ENCODE data around the gene CHCHD6. TPM values are rescaled to one million over a fixed set of nuclear protein-coding genes. Genes with fewer than 3 reads are reported as not detected.

The CHCHD6 gene
- total RNA-seq, 1 experiment from 2014 or later: 33.0 TPM

GRCh38 chr3:126664591-126665214 is 39.3 kb upstream of the CHCHD6 start:
- CTCF ChIA-PET: no interaction called here
- H3K36me3 ChIP-seq (ENCODE audit: low read depth, low read length): no peaks in the 10 kb centered on the region
- intact Hi-C loops (cut with micrococcal nuclease): no loop called here
- no peaks in the 10 kb centered on the region for H3K4me1 ChIP-seq (ENCODE audit: insufficient read depth, low read length)
- no TSS peak for BruUV-seq (replicated peaks)
- H3K9me2 ChIP-seq (replicated peaks; ENCODE audit: low read length): no peaks in the 10 kb centered on the region
- H3K4me2 ChIP-seq (ENCODE audit: low read length): no peak overlapping the region
- H4K20me1 ChIP-seq (ENCODE audit: low read length): no peaks in the 10 kb centered on the region
- no peak overlapping the region for H2AFZ ChIP-seq (ENCODE audit: low read length)
- no peak for TF ChIP-seq EZH2 (IDR thresholded peaks at IDR 0.05; ENCODE audit: low read length, unreplicated experiment)
- TF ChIP-seq EZH2phosphoT487 (IDR thresholded peaks at IDR 0.05; ENCODE audit: borderline replicate concordance, low read length): no peak
- TF ChIP-seq CTCF (conservative IDR thresholded peaks at IDR 0.05; ENCODE audit: low read depth, low read length): no peak
- ATAC-seq (no peak), DNase-seq (no peak)
- POLR2A ChIA-PET (ENCODE audit: unreplicated experiment): no interaction called here
- H3K27me3 ChIP-seq (ENCODE audit: low read length): peaks cover 24% of the 10 kb centered on the region
- no peak overlapping the region for H3K4me3 ChIP-seq (ENCODE audit: low read length)
- no peaks in the 10 kb centered on the region for H3F3A ChIP-seq (ENCODE audit: low read length, unreplicated experiment)
- H3K79me2 ChIP-seq (ENCODE audit: low read length): no peaks in the 10 kb centered on the region
- H3K9me3 ChIP-seq (ENCODE audit: low read length): no peaks in the 10 kb centered on the region
- H3K27ac ChIP-seq (ENCODE audit: low read length): no peak overlapping the region
- no peak overlapping the region for H3K9ac ChIP-seq (ENCODE audit: low read length)

GRCh38 chr3:126665221-126665936 is 38.7 kb upstream of the CHCHD6 start:
- Histone ChIP-seq H3K9me2 (replicated peaks; ENCODE audit: low read length) (no peaks in the 10 kb centered on the region), H3K4me2 (ENCODE audit: low read length) (no peak overlapping the region), H2AFZ (ENCODE audit: low read length) (no peak overlapping the region), H3K9me3 (ENCODE audit: low read length) (no peaks in the 10 kb centered on the region), H3F3A (ENCODE audit: low read length, unreplicated experiment) (no peaks in the 10 kb centered on the region), H4K20me1 (ENCODE audit: low read length) (no peaks in the 10 kb centered on the region), H3K36me3 (ENCODE audit: low read depth, low read length) (no peaks in the 10 kb centered on the region), H3K27me3 (ENCODE audit: low read length) (peaks cover 24% of the 10 kb centered on the region), H3K4me1 (ENCODE audit: insufficient read depth, low read length) (no peaks in the 10 kb centered on the region), H3K9ac (ENCODE audit: low read length) (no peak overlapping the region), H3K79me2 (ENCODE audit: low read length) (no peaks in the 10 kb centered on the region), H3K27ac (ENCODE audit: low read length) (no peak overlapping the region), H3K4me3 (ENCODE audit: low read length) (no peak overlapping the region)
- ChIA-PET POLR2A (ENCODE audit: unreplicated experiment) (no interaction called here), CTCF (no interaction called here)
- ATAC-seq (no peak), DNase-seq (no peak)
- TF ChIP-seq EZH2phosphoT487 (IDR thresholded peaks at IDR 0.05; ENCODE audit: borderline replicate concordance, low read length): no peak
- TF ChIP-seq EZH2 (IDR thresholded peaks at IDR 0.05; ENCODE audit: low read length, unreplicated experiment): no peak
- TF ChIP-seq CTCF (conservative IDR thresholded peaks at IDR 0.05; ENCODE audit: low read depth, low read length): no peak
- BruUV-seq (replicated peaks): no TSS peak
- intact Hi-C loops (cut with micrococcal nuclease): no loop called here

Measured in PC-3 (cell line).